Activated CD4-positive, alpha-beta T cell treated with anti-CD3 and anti-CD28 coated beads, Interleukin-2, amount 50 U/mL, for 48 hours (primary cell): ENCODE results near the gene RGS12.
"Not testable (repeated sequence)": the region's sequence is repeated elsewhere in the genome, so short reads cannot be mapped to it uniquely, and the experiment has no call there.

Source experiments
- DNase-seq, 2 experiments: peaks; one replicate each; pipeline ENCODE4 v3.0.0-alpha.2; 2020

RGS12 gene

GRCh38 chr4:3297066-3297859 is 4.4 kb downstream of the RGS12 start:
- DNase-seq, result no peak

- DNase-seq, result no peak
Measured at GRCh38 chr4:3299122-3299975, 6.5 kb downstream of the RGS12 start.

GRCh38 chr4:3299976-3300671 is 7.3 kb downstream of the RGS12 start:
- no peak for DNase-seq

GRCh38 chr4:3300882-3301281 is 8.1 kb downstream of the RGS12 start:
- DNase-seq, result not testable (repeated sequence)

GRCh38 chr4:3301450-3302172 is 8.8 kb downstream of the RGS12 start:
- DNase-seq, result no peak

GRCh38 chr4:3302173-3302785 is 9.5 kb downstream of the RGS12 start:
- peak; percentile 58 to 62 for DNase-seq

GRCh38 chr4:3302786-3303564 is 10.2 kb downstream of the RGS12 start:
- DNase-seq, result no peak

- no peak for DNase-seq
Measured at GRCh38 chr4:3303565-3303824, 10.7 kb downstream of the RGS12 start.

- DNase-seq, result no peak
Measured at GRCh38 chr4:3303923-3304710, 11.3 kb downstream of the RGS12 start.

GRCh38 chr4:3304831-3305609 is 12.2 kb downstream of the RGS12 start:
- no peak for DNase-seq

- DNase-seq, result no peak
Measured at GRCh38 chr4:3305610-3306371, 13.0 kb downstream of the RGS12 start.

- DNase-seq, result no peak
Measured at GRCh38 chr4:3306450-3306849, 13.6 kb downstream of the RGS12 start.

GRCh38 chr4:3307060-3307459 is 14.2 kb downstream of the RGS12 start:
- no peak for DNase-seq

GRCh38 chr4:3307486-3307885 is 14.7 kb downstream of the RGS12 start:
- no peak for DNase-seq

GRCh38 chr4:3307891-3308575 is 15.2 kb downstream of the RGS12 start:
- no peak for DNase-seq

- no peak for DNase-seq
Measured at GRCh38 chr4:3308691-3309090, 15.9 kb downstream of the RGS12 start.

- DNase-seq, result no peak
Measured at GRCh38 chr4:3310301-3311094, 17.7 kb downstream of the RGS12 start.

GRCh38 chr4:3311095-3311372 is 18.2 kb downstream of the RGS12 start:
- no peak for DNase-seq
